ENCODE data around the gene GNAS. TPM values are rescaled to one million over a fixed set of nuclear protein-coding genes. Genes with fewer than 3 reads are reported as not detected.

GNAS gene
- total RNA-seq, 1 donor from 2014 or later: 365 TPM

DNA sequence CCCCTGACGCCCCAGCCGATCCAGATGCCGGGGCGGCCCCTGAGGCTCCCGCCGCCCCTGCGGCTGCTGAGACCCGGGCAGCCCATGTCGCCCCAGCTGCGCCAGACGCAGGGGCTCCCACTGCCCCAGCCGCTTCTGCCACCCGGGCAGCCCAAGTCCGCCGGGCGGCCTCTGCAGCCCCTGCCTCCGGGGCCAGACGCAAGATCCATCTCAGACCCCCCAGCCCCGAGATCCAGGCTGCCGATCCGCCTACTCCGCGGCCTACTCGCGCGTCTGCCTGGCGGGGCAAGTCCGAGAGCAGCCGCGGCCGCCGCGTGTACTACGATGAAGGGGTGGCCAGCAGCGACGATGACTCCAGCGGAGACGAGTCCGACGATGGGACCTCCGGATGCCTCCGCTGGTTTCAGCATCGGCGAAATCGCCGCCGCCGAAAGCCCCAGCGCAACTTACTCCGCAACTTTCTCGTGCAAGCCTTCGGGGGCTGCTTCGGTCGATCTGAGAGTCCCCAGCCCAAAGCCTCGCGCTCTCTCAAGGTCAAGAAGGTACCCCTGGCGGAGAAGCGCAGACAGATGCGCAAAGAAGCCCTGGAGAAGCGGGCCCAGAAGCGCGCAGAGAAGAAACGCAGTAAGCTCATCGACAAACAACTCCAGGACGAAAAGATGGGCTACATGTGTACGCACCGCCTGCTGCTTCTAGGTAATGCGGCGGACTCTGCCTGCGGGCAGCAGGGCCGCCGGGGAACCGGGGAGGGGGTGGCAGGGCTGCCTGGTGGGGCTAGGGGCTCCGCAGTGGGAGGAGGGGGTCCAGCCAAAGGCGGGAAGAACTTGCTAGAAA is 2.3 kb downstream of the GNAS start:
- DNase-seq: no peak

DNA sequence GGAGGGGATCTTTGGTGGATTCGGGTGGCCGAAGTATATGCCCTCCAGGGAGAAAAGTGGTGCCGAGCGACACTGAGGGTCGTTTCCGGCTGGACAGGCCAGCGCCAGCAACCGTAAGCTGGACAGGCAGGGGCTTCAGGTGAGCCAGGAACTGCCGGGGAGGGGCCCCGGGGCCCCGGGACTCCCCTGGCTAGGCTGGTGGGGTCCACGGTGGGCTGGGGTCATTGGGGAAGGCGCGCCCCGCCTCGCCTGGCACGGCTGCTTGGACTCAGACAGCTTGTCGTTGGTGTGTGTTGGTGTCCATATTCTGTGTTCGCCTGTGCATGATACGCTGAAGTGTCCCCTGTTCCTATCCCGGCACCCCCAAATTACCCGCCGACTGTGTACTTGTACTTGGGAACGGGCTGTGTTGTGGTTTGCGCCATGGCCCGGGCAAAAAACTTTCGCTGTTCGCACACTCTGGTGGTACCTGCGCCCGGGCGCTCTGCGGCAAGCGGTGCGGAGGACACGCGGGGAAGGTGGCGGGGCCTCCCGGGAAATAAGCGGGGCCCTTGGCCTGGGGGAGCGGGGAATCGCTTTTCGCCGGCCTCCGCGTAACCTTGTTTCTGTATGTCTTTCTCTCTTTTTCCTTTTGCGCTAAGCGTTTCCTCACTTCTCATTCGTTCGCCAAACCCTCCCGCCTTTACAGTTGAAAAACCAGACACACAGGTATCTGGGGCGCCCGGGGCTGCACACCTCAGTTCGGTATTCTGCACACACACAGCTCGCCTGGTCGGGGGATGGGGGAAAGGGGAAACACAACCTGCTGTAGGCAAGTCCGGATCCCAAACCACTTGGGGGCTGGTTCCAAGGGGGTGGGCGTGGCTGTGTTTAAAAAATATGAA is 3.2 kb downstream of the GNAS start:
- DNase-seq: no peak

DNA sequence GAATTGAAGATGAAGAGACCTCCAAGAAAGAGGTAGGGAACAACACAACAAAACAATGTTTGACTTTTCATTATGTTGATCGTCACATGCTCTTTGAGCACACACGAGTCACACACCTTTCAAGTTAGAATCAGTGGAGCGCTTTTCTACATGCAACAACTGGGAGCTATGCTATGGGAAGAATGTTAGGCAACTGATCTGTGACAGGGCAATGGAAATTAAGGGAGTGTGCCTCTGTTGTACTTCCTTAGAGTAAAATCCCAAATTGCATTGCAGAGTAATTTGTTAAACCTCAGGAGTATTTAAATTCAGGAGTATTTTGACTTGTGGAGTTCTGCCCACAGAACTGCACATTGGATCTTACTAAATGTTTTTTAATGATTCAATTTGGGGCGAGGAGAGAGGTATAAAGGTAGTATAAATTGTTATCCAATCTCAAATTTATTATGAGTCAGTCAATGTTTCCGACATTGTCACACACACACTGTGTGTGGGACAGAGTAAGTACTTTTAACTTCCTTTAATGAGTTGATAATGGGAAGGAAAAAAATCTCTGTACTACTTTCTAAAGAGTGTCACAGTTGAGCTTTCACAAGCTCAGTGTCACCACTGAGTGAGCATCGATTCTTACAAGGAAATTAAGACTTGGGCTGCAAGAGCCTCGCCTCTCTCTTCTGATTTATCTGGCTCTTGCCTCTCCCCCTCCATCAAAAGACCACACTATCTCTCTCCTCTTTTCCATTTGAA is 10.7 kb downstream of the GNAS start:
- no peak for DNase-seq

DNA sequence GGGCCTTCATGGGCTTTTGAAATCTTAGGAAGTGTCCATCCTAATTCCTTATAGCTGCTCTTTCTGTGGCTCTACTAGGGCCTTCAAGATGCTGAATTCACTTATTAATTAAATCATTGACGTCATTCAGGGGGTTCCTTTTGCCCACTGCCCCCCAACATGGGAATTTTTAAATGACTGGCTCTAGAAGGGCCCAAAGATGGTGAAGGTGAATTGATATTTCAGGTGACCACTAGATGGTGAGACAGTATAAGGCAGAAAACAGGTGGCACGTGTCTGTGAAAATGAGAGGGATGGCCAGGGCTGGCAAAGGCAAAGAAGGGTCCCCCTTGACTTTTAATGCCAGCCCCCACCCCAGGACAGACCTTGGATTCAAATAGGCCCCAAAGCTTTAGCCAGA is 11.8 kb downstream of the GNAS start:
- DNase-seq: peak; percentile 22

DNA sequence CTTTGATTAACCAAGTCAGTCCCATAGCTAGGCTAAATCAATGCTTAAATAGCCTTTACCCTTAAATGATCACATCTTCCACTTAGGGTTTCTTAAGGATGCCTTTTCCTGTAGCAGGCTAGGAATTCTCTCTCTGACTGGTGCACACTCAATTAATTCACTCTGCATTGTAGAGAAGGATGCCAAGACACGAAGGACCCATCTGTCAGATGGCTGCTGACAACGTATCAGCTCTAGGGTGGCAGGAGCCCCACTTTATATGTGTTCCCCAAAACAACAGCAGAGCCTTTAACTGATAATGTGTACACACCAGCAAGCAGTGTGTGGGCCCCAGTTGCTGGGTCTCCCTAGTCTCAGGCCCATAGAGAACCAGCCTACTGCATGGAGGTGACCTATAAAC is 13.3 kb downstream of the GNAS start:
- DNase-seq: no peak

DNA sequence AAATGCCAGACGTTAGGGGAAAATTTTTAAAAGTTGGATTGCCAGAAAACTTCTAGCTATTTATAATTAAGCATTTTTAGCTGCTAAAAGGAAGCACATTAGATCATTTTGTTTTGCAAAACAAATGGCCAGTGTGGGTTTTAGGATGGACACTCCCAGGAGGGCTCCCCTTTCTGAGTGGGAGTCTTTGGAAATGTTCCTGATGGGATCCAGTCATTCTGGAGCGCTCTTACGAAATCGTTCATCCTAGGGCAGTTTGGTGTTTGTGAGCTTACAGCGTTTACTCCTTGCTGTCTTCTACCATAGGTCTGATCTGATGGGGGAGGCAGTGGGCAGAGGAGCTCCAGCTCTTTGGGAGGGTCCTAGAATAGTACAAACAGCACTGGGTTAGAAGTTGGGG is 14.7 kb downstream of the GNAS start:
- DNase-seq: no peak

DNA sequence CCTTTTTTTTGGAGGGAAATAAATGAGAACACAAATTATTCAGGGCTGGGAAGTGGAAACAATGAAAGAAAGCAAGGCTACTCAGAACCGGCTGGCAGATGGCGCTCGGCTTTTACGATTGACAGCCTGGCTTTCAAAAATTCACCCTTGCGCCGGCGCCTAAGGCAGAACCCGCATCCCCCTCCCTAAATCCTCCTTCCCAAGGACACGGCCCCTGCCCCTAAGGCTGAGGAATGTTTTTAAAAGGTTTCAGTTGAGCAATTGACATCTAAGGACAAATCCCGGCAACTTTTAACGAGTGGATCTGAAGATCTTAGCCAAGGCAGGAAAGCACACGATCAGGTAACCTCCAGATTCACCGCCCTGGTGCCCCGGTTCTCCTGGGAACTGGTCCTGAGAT is 16.3 kb downstream of the GNAS start:
- DNase-seq: peak; percentile 37

DNA sequence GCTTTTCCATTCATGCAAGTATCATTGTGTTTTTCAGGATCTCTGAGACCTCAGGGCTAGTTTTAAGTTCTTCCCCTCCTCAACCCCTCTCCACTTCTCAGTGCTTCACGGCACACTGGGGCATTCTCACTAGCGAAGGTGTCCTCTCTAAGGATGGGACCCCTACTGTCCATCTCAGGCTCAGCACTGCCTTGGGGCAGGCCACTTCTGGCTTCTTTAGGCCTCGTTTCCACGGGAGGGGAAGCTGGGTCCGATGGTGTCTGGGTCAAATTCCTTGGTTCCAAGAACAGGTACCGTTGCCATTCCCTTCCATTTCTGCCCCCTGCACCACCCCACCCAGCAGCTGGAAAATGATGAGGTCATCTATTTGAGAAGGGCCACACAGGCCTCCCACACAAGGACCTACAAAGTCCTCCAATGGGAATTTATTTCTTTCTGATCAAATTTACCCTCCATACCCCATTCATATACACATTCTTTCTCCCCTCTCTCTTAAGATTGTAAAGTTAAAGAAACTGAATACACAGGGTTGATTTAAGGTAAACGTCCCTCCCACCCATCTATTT is 17.2 kb downstream of the GNAS start:
- no peak for DNase-seq

DNA sequence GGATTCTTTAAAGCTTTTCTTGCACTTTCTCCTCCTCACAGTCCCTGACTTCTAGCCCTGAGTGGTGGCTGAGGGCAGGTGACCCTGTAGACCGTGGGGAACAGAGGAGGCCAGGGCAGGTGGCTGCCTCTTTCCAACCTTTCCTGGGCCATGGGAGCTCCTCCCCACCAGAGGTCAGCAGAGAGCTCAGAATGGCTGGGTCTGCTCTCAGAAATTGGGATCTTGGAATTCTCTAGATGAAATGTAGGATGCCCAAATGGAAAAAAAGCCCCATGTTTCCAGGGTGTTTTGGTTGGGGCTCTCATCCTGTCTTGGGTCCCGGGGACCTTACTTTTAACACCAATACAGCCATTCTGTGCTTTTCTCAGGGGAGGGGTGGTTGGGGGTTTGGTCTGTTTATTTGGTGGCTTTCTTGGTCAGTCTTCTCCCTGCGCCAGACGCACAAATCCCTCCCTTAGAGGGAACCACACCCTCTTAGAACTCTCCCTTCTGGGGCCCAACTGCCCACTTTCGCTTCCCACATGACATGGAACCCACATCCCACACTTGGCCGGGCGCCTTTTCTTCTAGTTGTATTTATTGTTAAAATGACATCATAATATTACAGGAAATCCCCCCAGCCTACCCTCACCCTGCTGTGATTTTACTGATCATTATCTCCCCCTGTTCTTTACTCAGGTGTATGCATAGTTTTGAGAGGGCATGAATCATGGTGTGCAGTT is 17.9 kb downstream of the GNAS start:
- peak; percentile 82 for DNase-seq

DNA sequence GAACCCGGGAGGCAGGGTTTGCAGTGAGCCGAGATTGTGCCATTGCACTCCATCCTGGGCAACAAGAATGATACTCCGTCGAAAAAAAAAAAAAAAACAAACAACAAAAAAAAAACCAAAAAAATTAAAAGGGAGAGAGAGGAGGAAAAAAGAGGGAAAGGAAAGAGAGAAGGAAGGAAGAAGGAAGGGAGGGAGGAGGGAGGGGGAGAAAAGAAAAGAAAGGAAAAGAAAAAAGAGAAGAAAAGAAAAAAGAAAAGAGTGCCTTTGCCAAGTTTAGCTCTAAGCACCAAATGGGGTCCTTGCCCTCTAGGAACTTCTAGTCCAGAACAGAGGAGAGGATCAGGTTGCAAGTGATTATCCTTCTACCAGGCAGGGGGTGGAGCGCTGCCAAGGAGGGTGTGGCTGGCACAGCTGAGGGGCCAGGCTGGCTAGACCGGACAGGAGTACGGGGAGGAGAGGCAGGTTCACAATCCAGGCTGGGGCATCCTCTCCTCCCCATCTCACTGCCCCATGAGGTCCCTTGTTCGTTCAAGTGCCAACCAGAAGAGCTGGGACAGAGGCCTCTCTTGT is 19.1 kb downstream of the GNAS start:
- no peak for DNase-seq

DNA sequence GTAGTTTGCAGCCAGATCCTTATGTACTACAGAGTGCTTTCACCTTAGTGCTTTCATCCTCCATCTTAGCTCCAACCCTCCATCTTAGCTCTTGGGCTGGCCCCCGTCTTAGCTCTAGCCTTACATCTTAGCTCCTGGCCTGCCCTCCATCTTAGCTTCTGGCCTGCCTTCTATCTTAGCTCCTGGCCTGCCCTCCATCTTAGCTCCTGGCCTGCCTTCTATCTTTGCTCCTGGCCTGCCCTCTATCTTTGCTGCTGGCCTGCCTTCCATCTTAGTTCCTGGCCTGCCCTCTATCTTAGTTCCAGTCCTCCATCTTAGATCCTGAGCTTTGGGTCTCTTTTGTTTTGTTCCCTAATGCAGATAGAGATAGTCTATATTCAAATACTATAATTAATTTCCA is 22.0 kb downstream of the GNAS start:
- DNase-seq: no peak

DNA sequence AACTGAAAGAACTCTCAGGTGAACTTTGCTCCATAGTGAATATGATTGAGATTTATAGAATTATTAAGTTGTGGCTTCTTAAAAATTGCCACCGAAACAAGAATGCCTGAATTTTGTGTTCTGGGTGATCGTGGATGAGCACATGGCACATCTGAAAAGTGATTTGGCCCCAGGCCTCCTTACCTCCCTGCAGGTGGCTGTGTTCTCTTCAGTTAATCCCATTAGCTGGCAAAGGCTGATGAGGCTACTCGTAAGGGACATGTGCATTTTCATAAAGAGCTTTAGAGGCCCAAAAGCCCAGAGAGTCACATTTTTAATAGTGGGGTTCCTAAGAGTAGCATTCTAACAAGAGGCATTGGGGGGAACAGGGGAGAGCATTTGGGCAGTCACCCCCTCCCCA is 22.6 kb downstream of the GNAS start:
- DNase-seq: no peak

DNA sequence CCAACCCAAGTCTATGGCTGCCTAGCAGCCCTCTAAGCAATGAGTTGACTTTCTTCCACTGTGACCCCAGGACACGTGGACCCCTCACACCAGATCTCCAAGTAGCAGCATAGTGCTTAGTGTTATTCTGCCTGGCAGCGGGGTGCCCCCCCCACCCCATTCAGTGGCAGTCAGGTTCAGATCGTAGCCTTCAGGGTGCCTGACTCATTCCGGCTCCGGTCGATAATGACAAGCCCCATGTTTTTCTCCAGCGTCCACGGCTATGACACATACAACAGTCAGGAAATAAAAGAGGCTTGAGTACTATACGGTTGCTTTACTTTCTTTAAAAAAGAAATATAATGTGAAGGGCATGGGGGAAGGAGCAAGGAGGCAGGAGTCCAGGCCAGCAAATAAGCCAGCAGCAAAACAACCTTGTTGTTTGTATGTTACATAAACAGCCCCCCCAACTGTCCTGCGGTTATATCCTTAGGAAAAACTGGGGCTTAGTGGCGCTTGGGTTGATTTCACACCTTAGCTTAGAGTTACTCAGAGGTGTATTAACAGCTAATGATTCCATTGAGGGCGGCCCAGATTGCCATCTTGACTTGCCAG is 23.1 kb downstream of the GNAS start:
- DNase-seq: peak; percentile 88

DNA sequence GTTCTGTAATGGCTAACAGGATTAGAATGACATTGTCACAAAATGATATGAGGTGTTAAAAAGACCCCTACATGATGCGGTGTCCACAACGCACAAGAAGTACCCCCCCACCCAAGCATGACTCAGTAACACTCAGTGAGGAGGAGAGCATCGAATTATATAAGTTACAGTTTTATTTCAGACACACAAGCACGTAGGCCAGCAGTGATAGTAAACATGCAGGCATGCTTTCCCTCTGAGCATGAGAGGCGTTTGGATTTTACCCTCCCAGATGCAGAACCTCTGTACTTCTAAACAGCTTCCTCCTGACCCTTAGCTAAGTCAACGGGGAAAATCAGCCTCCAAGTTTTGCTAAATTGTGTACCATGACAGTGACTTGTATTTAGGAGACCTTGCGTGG is 23.9 kb downstream of the GNAS start:
- no peak for DNase-seq

DNA sequence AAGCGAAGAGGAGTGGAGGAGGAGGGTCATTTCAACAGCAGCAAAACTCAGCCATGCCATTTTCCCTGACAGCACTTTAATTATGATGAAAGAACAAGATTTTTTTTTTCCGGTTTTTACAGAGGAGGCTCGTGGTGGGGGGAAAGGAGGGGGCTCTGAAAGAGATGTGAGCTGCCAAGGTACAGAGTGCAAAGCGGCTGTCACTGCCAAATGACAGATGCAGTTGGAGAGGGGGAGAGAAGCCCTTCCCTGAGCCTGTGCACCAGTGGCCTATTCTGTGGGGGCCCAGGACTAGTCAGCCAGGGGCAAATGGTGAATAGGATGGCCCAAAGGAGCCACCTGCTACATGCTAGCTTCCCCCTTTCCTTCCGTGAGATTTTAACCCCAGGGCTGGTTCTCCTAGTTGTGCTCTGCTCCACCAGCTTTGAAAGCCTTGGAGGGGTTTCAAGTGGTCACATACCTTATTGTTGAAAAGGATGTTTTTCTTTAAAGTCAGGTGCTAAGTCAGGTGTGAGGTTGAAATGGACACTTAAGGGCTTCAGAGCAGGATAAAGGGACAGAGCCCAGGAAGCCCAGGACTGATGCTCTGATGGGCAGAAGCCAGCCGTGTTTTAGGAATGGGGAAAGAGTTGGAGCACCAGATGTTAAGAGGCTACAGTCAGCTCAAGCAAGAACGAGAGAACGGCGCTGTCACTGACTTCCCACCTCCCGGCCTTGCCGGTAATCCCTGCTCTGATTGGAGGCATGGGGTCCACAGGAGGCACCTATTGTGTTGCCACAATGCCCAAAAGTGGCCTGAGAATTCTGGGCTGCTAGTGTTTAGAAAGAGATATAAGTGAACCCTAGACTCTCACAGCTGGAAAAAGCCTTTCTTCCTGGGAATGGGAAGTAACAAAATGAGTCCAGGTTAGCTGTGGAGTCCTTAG is 24.8 kb downstream of the GNAS start:
- no peak for DNase-seq

DNA sequence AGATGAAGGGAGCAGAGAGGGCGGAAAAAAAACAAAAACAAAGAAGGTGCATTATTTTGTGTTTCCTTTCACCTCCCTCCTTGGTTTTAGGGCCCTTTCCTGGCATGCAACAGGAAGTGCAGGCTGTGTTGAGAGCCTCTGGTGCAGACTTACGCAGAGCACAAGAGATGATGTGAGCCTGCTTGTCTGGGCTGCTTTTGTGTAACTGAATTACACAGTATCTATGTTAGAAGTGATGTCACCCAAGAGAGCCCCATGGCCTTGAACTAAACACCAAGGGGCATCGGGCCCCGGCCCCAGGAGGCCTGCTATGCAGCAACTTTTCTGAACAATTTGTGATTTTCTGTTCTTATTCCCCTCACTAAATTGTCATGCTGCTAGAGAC is 25.5 kb downstream of the GNAS start:
- no peak for DNase-seq

DNA sequence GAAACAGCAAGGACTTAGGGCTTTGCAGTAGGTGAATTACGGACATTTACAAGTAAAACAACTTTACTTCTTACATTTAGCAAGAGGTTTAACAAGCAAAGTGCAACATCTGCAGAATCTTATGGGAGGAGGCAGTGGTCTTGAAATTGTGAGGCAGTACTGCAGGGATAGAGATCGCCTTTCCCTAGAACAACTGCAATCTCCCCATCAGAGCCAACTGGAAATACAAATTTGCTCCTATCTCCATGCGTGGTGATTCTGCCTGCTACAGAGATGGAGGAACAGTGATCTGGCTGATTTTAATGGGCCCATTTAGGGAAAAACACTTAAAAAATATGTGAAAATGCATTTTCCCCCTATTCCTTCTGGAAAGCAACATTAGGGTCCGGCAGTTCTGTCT is 25.9 kb downstream of the GNAS start:
- DNase-seq: no peak

DNA sequence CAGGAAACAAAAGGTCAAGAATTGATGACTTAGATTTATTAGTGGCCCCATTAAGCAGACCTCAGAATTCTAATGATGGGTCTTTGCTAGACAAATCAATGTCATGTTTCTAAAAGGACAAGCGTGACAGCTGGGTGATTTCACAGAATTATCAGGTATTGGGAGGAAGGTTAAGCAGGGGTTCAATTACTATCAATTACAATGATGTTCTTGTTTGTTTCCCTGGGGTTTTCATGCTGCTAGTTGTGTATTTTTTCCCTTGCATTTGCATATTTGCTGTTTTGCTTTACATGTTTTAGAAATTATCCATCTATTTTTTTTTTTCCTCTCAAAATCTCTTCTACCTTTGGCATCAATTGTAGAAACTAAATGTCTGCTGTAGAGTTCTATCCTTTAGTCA is 27.9 kb downstream of the GNAS start:
- no peak for DNase-seq

DNA sequence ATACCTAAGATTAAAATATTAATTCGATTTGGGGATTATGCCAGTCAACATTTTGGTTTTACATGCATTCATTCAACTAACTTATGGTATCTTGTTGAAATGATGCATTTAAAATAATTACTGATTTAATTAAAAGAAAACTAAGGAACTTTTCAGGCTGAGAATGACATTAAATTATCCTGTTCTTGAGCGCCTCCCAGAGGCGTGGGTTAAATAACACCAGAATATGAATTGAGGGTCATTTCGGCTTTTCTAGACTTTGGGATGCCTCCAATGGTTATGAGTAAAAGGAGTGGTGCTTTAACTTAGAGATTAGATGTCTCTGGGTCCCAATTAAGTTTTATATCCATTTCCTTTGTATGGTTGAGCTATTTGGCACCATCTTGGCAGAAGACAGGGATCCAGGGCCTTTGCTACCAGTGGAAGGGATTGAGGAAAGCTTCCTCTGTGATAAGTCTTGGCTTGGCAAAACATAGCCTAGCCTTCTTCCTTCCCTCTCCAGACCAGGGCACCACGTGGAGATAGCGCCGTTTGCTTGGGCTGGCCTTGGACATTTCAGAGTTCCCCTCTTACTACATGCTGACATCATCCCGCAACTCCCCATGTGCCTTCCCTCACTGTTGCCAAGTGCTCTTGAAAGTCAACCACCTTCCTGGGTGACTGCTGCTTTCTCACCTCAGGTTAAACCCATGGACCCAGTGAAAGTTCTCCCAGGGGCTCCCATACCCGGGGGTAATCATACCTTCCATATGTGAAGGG is 28.7 kb downstream of the GNAS start:
- DNase-seq: peak; percentile 28

DNA sequence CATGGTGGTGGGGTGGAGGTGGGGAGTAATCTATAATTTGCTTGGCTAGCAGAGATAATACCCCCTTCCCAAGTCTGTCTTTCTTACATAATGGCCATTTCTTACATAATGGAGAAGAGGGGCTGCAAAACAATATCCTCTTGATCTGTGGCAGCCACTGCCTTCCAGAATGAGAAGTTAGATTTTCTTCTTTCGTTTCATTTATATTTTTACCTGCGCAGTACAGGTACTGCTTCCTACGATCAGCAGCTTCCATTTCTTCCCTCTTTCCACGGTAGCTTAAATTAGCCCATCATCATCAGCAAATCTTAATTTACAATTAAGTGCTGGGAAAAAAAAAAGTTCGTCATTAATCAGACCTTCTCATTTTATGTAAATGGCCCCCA is 30.2 kb downstream of the GNAS start:
- no peak for DNase-seq

All from dermis blood vessel endothelial cell (primary cell).